HG02973 (cell line): ENCODE measurements around the gene ARHGAP30.
"Not testable (repeated sequence)": the region's sequence is repeated elsewhere in the genome, so short reads cannot be mapped to it uniquely, and the experiment has no call there.

Experiments used
- ATAC-seq: cut with Tn5 transposase; IDR thresholded peaks from one replicate; pipeline ENCODE4 v1.9.1; 2021; ENCODE audit warnings: moderate library complexity; ENCODE audit not compliant: unreplicated experiment

The ARHGAP30 gene

GRCh38 chr1:161073474-161074121 lies 3.9 kb upstream of the ARHGAP30 start:
- ATAC-seq, result no peak

DNA sequence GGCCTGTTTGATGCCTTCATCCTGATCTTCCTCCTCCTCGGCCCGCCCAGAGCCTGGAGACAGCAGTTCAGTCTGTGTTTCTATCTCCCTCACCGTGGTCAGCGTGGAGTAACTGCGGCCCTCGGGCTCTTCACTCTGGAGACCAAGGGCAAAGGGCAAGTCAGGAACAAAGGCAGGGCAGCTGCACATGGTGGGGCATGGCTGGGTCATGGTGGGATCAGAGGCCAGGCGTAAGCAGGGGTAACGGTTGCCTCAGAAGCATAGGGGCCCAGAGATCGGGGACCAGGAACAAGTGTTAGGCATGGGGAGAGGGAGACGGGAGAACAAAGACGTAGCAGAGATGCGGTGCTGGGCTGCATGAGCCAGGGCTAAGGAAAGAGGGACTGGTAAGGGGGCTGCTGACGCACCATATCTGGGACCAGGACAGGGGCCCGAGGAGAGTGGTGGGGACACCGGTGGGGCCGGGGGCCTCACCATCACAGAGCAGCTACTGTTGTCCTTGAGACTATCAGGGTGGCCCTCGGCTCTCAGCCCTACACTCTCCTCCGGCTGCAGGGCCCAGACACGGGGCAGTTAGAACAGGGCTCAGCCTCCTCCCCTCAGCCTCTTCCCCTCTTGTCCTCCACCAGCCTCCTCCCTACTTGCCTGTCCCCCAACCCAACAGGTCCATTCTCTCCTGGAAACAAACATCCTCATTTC lies 3.2 kb upstream of the ARHGAP30 start:
- ATAC-seq, result no peak

- ATAC-seq, result no peak
These were observed 2.2 kb upstream of the ARHGAP30 start for GRCh38 chr1:161071886-161072371.

GRCh38 chr1:161070761-161071160 lies 1.1 kb upstream of the ARHGAP30 start:
- ATAC-seq, result no peak

DNA sequence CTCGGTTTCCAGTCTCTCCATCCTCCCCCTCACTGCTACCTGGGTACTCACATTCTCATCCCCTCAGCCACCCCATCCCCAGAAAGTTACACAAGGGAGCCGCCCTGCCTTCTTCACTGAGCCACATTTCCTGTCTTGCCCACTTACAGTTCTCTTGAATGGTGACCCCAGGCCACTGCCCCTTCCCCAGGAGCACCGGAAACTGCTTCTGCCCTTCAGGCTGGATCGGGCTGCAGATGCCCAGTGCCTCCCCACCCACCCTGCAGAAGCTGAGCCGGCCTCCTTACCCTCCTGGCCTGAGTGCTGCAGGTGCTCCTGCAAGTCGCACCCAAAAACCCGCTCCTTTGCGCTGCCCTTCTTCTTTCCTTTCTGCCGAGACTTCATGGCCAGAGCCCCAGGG lies 450 bp downstream of the ARHGAP30 start:
- ATAC-seq, result no peak

- ATAC-seq, result peak; percentile 49
These were observed 1.1 kb downstream of the ARHGAP30 start for GRCh38 chr1:161068306-161069234.

- no peak for ATAC-seq
These were observed 3.0 kb downstream of the ARHGAP30 start for GRCh38 chr1:161066694-161067093.

DNA sequence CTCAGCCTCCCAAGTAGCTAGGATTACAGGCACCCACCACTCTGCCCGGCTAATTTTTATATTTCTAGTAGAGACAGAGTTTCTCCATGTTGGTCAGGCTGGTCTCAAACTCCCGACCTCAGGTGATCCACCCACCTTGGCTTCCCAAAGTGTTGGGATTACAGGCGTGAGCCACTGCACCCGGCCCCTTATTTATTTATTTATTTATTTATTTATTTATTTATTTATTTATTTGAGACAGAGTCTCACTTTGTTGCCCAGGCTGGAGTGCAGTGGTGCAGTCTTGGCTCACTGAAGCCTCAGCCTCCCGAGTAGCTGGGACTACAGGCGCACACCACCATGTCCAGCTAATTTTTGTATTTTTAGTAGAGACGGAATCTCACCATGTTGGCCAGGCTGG lies 4.0 kb downstream of the ARHGAP30 start:
- ATAC-seq, result not testable (repeated sequence)

GRCh38 chr1:161063936-161064335 lies 5.8 kb downstream of the ARHGAP30 start:
- ATAC-seq, result not testable (repeated sequence)

GRCh38 chr1:161061419-161061818 lies 8.3 kb downstream of the ARHGAP30 start:
- no peak for ATAC-seq

DNA sequence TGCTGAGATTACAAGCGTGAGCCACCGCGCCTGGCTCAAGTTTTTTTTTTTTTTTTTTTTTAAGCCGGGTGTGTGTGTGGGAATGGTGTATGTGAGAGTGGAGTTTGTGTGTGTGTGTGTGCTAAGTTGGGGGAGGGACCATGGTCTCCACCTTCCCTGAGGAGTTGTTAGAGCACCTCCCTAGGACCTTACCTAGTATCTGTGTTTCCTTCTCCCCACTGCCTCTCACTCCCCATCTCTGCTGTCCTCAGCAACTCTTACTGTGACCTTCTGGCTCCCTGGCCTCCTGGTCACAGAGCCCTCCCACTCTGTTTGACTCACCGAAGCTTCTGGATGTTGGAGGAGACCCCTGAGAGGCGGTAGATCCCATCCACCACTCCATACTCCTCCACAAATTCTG lies 10.4 kb downstream of the ARHGAP30 start:
- no peak for ATAC-seq

GRCh38 chr1:161054805-161055204 lies 14.9 kb downstream of the ARHGAP30 start:
- ATAC-seq, result no peak

- no peak for ATAC-seq
These were observed 15.5 kb downstream of the ARHGAP30 start for GRCh38 chr1:161054232-161054631.

DNA sequence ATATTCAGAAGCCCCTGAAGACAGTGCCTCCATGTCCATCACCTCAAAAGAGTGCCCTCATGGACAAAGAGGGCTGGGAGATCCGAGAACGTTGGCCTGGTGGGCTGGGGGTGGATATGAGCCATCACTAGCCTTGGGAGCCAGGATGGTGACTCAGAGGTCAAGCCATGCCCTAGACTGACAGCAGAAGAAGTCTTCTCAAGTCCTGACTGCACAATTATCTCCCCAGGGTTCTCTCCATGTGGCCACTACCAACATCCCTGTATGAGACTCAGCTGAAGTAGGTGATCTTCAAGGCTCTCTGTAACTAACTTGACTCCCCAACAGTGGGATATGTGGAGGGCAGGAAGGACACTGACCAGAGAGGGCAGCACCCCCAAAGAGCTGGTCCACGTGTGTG lies 16.8 kb downstream of the ARHGAP30 start:
- ATAC-seq, result no peak

DNA sequence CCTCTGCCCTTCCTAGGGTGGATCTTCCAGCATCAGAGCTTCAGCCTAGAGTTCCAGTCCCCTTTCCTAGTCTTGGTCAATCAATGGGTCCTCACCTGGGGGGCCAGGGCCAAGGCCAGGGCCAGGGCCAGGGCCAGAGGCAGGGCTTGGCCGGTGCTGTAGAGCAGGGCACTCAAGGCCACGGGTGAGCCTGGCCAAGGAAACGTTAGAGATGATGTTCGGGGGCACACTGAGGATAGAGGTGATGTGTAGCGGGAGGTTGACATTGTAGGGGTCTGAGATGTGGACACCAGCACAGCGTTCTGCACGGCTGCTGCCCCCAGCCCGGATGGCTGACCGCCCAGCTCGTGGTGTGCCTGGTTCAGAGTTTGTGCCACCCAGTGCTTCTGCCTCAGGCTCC lies 18.5 kb downstream of the ARHGAP30 start:
- no peak for ATAC-seq

DNA sequence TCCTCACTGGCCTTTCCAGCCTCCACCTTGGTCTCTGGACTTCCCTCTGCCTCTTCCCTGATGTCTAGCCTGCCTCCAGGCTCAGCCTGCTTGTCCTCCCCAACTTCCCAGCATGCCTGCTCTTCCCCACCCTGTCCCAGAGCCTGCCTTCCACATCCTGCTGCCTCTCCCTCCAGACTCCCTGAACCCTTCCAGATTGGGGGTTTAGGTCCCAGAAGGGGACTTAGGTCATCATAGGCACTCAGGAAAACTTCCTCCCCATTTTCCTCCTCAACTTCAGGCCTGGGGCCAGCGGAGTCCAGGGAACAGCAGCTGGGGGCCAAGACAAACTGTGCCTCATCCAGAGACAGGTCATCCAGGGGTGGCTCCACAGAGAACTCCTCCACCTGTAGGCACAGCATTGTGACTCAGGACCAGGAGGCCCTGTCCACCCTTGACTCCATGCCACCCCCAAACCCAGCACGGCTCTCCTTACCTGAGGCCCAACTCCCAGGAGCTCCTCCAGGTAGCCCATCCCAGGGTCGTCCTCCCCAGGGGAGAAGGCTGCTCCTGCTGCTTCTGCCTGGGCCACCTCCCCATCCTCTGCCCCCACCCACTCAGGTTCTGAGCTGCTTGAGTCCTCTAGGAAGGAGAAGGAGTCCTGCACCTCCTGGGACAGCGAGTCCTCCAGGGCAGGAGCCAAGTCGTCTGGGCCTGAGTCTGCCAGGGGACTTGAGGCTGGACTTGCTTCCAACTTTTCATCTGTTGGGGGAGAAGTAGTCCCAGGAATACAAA lies 20.6 kb downstream of the ARHGAP30 start:
- ATAC-seq, result no peak

DNA sequence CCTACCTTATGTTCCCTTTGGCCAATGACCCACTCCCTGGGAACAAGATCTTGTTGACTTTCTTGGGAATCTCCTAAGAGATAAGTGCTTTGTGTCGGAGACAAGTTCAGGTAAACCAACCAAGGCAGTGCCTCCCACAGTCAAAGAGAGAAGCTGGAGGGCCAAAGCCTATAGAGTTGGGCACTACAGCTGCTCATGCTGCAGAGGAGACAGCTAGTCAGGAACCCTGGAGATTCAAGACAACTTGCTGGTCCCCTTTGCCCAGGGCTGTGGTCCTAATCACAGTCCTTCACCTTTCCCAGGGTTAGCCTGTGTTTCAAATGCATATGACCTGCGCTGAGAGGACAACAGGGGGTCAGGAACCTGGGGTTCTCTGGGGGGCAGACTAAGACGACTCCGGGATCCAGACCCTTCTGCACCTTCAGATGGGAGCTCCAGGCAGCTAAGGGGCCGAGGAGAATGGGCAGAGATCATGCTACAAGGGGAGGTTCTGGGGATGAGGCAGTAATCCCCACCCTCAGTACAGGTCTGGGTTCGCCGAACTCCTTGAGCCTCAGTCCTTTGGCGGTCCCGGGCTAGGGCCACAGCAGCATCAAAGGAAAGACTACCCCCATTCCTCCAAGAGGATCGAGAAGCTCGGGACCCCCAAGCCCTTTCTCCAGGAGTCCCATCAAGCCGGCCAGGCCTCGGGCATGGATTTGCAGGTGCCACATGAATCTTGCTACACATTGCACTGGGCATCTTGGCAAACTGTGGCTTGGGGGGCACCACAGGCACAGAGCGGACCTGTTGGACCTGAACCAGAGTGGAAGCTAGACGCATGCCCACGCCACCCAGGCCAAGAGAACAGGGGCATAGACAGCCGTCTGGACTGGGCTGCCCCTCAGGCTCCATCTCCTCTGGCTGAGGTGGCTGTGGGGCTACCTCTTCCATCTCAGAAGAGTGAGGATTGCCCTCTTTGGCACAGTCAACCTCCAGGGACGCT lies 22.0 kb downstream of the ARHGAP30 start:
- ATAC-seq, result no peak

- peak; percentile 39 for ATAC-seq
These were observed 23.0 kb downstream of the ARHGAP30 start for GRCh38 chr1:161046605-161047228.
